Osteoblast (primary cell): ENCODE measurements around the gene KRTCAP2. TPM values are rescaled to one million over a fixed set of nuclear protein-coding genes. Genes with fewer than 3 reads are reported as not detected.

Experiments used
- DNase-seq: peaks from one replicate; pipeline ENCODE4 v3.0.0; 2011; ENCODE audit warnings: low spot score, mixed read lengths; ENCODE audit not compliant: insufficient read length; ENCODE audit errors: missing footprints
- H2AFZ ChIP-seq: 2 replicates; pipeline ENCODE4 v1.6.0; 2011; ENCODE audit warnings: mild to moderate bottlenecking, low read length
- H3K27ac ChIP-seq: 2 replicates; pipeline ENCODE4 v1.5.1; 2011; ENCODE audit warnings: mild to moderate bottlenecking, low read depth, low read length, moderate library complexity
- H3K27me3 ChIP-seq: 2 replicates; pipeline ENCODE4 v1.6.0; 2012; ENCODE audit warnings: mild to moderate bottlenecking, control low read depth, inconsistent platforms, low read length, moderate library complexity; ENCODE audit not compliant: insufficient read depth
- H3K36me3 ChIP-seq: 2 replicates; pipeline ENCODE4 v1.5.1; 2011; ENCODE audit warnings: mild to moderate bottlenecking, low read length, control low read depth, moderate library complexity; ENCODE audit not compliant: insufficient read depth
- H3K4me1 ChIP-seq: 2 replicates; pipeline ENCODE4 v1.5.1; 2011; ENCODE audit warnings: mild to moderate bottlenecking, low read length, control low read depth, moderate library complexity; ENCODE audit not compliant: insufficient read depth
- H3K4me2 ChIP-seq: 2 replicates; pipeline ENCODE4 v1.6.0; 2011; ENCODE audit warnings: mild to moderate bottlenecking, low read length; ENCODE audit not compliant: insufficient read depth
- H3K4me3 ChIP-seq: fragments of 200-600 bp; sonication (generic); 3 replicates; pipeline ENCODE4 v1.5.1; 2012; ENCODE audit warnings: mild to moderate bottlenecking, low read length, inconsistent platforms; ENCODE audit not compliant: insufficient read depth
- H3K79me2 ChIP-seq: 2 replicates; pipeline ENCODE4 v1.6.0; 2012; ENCODE audit warnings: mild to moderate bottlenecking, low read length, control low read depth, inconsistent platforms; ENCODE audit not compliant: insufficient read depth
- H3K9me3 ChIP-seq: 2 replicates; pipeline ENCODE4 v1.5.1; 2011; ENCODE audit warnings: low read depth, low read length, control low read depth
- H4K20me1 ChIP-seq: 2 replicates; pipeline ENCODE4 v1.6.0; 2012; ENCODE audit warnings: mild to moderate bottlenecking, low read length, control low read depth; ENCODE audit not compliant: insufficient read depth
- total RNA-seq: library from RNA; depleted of rRNA; stranded (reverse); fragments of >200 nt; gene quantifications from 2 replicates; pipeline ENCODE4 v1.2.3, GENCODE V29; 2012
- TF ChIP-seq, protein P1 (sequence below): IDR thresholded peaks from 2 replicates; pipeline ENCODE4 v1.5.1; 2011; ENCODE audit warnings: mild to moderate bottlenecking, low read depth, low read length, moderate library complexity; ENCODE audit errors: extremely low read depth

Gene KRTCAP2
- total RNA-seq, 1 donor, result 117 TPM

DNA sequence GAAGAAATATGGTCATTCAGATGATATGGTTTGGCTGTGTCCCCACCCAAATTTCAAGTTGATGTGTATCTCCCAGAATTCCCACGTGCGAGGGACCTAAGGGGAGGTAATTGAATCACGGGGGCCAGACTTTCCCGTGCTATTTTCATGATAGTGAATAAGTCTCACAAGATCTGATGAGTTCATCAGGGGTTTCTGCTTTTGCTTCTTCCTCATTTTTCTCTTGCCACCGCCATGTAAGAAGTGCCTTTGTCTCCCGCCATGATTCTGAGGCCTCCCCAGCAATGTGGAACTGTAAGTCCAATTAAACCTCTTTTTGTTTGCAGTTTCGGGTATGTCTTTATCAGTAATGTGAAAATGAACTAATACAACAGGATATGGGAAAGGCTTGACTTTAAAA lies 31.4 kb downstream of the KRTCAP2 start:
- Histone ChIP-seq H2AFZ (no peak overlapping the region), H3K79me2 (peaks cover 32% of the 10 kb centered on the region), H3K36me3 (peaks cover 9% of the 10 kb centered on the region), H3K9me3 (no peaks in the 10 kb centered on the region), H3K27ac (no peak overlapping the region), H4K20me1 (no peaks in the 10 kb centered on the region), H3K4me2 (no peak overlapping the region), H3K4me1 (peaks cover 12% of the 10 kb centered on the region), H3K27me3 (peaks cover 6% of the 10 kb centered on the region), H3K4me3 (no peak overlapping the region)
- TF ChIP-seq, protein P1, sequence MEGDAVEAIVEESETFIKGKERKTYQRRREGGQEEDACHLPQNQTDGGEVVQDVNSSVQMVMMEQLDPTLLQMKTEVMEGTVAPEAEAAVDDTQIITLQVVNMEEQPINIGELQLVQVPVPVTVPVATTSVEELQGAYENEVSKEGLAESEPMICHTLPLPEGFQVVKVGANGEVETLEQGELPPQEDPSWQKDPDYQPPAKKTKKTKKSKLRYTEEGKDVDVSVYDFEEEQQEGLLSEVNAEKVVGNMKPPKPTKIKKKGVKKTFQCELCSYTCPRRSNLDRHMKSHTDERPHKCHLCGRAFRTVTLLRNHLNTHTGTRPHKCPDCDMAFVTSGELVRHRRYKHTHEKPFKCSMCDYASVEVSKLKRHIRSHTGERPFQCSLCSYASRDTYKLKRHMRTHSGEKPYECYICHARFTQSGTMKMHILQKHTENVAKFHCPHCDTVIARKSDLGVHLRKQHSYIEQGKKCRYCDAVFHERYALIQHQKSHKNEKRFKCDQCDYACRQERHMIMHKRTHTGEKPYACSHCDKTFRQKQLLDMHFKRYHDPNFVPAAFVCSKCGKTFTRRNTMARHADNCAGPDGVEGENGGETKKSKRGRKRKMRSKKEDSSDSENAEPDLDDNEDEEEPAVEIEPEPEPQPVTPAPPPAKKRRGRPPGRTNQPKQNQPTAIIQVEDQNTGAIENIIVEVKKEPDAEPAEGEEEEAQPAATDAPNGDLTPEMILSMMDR, result no peak
- DNase-seq, result no peak

DNA sequence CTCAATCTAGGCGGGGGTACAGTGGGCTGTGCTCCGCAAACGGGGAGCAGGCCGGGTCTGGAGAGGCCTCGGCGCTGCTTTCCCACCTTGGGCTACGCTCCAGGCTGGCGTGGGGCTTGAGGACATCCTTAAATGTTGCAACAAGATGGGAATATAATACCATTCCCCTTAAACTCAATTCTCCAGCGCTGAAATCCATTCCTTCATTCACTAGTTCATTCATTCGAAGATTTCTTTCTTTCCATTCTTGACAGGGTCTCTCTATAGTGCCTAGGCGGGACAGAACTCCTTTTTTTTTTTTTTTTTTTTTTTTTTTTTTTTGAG lies 32.5 kb downstream of the KRTCAP2 start:
- Histone ChIP-seq H3K4me2 (peak overlapping the region; percentile 79), H3K79me2 (peaks cover 34% of the 10 kb centered on the region), H3K9me3 (no peaks in the 10 kb centered on the region), H4K20me1 (no peaks in the 10 kb centered on the region), H3K4me1 (peaks cover 14% of the 10 kb centered on the region), H3K27ac (peak overlapping the region; percentile 85), H3K4me3 (peak overlapping the region; percentile 89), H3K36me3 (peaks cover 9% of the 10 kb centered on the region), H2AFZ (peak overlapping the region; percentile 94), H3K27me3 (no peaks in the 10 kb centered on the region)
- TF ChIP-seq, protein P1, result no peak
- no peak for DNase-seq

DNA sequence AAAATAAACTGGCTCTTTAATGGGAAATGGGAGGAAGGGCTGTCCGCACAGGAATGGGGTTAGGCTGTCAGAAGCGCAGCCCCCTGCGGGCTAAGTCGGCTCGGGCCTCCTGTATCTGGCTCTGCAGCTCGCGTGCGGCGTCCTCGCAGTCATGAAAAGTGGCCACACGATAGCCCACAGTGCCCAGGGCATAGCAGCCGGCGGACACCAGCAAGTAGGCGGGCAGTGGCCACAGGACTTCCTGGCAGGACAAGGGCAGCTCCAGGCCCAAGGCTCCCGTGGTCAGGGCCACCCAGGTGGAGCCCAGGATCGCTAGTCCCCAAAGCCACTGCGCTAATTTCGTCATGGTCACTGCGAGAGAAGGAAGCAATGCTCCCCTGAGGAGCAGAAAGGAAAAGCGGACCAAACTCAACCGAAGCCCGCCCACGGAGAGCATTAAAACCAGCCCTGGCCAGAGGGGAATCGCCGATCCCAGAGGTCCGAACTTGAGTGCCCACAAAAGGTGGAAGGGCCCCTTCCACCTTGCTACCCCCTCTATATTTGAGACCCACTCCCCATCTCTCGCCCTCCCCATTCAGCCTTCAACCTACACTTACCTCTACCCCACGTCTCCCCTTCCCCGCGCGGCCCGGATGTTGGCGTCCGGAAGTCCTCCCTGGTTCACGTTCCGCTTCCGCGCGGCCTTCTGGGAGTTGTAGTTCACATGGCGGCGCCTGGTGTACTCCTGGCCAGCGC lies 33.0 kb downstream of the KRTCAP2 start, which contains the start of gene DPM3:
DPM3 (minus strand) TSS at position 637 of the 735 bp plus-strand sequence; CDS start at position 346, 291 bp downstream.
- peak within 1 kb of the TSS; percentile 89 for H3K4me3 ChIP-seq
- H4K20me1 ChIP-seq, result no peaks in the 10 kb centered on the region
- peaks cover 17% of the 10 kb centered on the region for H3K4me1 ChIP-seq
- H3K27me3 ChIP-seq, result no peaks in the 10 kb centered on the region
- H3K79me2 ChIP-seq, result peaks cover 34% of the 10 kb centered on the region
- H3K9me3 ChIP-seq, result no peaks in the 10 kb centered on the region
- TF ChIP-seq, protein P1, result no peak
- H3K4me2 ChIP-seq, result peak within 1 kb of the TSS; percentile 79
- H3K36me3 ChIP-seq, result peaks cover 9% of the 10 kb centered on the region
- peak within 1 kb of the TSS; percentile 94 for H2AFZ ChIP-seq
- peak; percentile 97 for DNase-seq
- peak within 1 kb of the TSS; percentile 85 for H3K27ac ChIP-seq

GRCh38 chr1:155137154-155137949 lies 35.8 kb downstream of the KRTCAP2 start:
- H2AFZ ChIP-seq, result no peak overlapping the region
- H3K4me2 ChIP-seq, result peak overlapping the region; percentile 84

More at GRCh38 chr1:155137154-155137949, 35.8 kb downstream of the KRTCAP2 start:
- no peaks in the 10 kb centered on the region for H4K20me1 ChIP-seq
- TF ChIP-seq, protein P1, result no peak
- H3K27me3 ChIP-seq, result no peaks in the 10 kb centered on the region
- H3K36me3 ChIP-seq, result peaks cover 9% of the 10 kb centered on the region
- no peaks in the 10 kb centered on the region for H3K9me3 ChIP-seq
- DNase-seq, result peak; percentile 74
- H3K79me2 ChIP-seq, result peaks cover 34% of the 10 kb centered on the region
- H3K4me3 ChIP-seq, result peak overlapping the region; percentile 77
- H3K4me1 ChIP-seq, result peaks cover 24% of the 10 kb centered on the region
- peak overlapping the region; percentile 97 for H3K27ac ChIP-seq
